ENCODE results near the gene NUDT8. TPM values are rescaled to one million over a fixed set of nuclear protein-coding genes. Genes with fewer than 3 reads are reported as not detected.

NUDT8 gene
- total RNA-seq, 1 experiment from 2014 or later = 6.9 TPM

DNA sequence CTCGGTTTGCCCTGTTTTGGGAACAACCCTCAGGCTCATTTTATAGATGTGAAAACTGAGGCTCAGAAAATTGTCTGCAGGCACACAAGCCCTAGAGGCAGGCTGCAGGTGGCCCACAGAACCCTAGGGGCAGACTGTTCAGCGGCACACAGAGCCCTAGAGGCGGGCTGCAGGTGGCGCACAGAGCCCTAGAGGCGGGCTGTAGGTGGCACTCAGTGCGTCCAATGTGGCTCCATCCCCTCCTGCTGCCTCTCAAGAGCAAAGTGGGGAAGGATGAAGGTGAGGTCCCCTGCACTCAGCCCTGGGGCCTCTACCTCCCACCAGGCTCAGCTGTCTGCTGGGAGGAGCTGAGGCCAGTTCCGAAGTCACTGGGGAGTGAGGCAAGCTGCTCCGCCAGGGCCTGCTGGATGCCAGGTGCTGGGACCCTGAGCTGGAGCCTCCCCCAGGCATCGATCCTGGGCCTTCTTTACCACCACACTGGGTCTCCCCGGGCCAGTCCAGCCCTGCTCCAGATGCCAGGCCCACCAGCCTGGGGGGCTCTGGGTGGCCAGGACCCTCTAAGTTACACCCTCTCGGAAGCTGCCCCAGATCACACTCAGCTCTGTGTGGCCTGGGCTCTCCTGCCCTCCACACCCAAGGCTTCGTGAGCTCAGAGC lies 18.5 kb upstream of the NUDT8 start:
- CTCF ChIA-PET = interaction anchor here (0.6 to 1.5 kb wide), 6 partner anchors 10 to 1619 kb away, joined by 3 to 7 read pairs (median 4); partner anchors contain the start of gene NUDT8

DNA sequence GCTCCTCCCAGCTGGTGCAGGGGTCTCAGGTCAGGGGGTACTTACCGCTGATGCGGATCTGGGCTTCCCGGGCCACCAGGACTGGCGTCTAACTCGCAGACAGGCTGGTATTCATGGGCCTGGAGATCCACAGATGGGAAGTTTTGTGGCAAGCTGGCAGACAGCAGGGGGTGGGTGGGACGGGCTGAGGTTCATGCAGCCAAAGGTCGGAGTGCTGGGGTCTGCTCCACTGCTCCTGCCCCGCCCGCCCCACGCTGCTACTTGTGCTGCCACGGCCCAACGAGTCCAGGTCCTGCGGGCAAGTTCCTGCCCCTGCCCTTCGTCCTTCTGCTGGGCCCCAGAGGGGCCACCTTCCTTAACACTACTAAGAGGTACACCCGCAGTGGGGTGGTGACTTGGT lies 17.7 kb upstream of the NUDT8 start:
- ChIA-PET POLR2A (no interaction called here), CTCF (interaction anchor here (0.7 to 2.9 kb wide), 2 partner anchors 9 to 1619 kb away, joined by 4 to 14 read pairs; no protein-coding TSS in a partner anchor)
- no peaks in the 10 kb centered on the region for H3K4me1 Mint-ChIP-seq (ENCODE audit: insufficient read depth, unreplicated experiment)
- intact Hi-C loops (cut with micrococcal nuclease) = no loop called here
- H3K36me3 Mint-ChIP-seq (ENCODE audit: insufficient read depth, unreplicated experiment) = no peaks in the 10 kb centered on the region
- H3K27ac Mint-ChIP-seq (ENCODE audit: low read depth, unreplicated experiment) = no peak overlapping the region
- BruUV-seq (replicated peaks) = no TSS peak
- H3K9me3 Mint-ChIP-seq (ENCODE audit: unreplicated experiment) = no peaks in the 10 kb centered on the region
- DNase-seq (ENCODE audit: unreplicated experiment) = no peak
- TF ChIP-seq, protein P1, sequence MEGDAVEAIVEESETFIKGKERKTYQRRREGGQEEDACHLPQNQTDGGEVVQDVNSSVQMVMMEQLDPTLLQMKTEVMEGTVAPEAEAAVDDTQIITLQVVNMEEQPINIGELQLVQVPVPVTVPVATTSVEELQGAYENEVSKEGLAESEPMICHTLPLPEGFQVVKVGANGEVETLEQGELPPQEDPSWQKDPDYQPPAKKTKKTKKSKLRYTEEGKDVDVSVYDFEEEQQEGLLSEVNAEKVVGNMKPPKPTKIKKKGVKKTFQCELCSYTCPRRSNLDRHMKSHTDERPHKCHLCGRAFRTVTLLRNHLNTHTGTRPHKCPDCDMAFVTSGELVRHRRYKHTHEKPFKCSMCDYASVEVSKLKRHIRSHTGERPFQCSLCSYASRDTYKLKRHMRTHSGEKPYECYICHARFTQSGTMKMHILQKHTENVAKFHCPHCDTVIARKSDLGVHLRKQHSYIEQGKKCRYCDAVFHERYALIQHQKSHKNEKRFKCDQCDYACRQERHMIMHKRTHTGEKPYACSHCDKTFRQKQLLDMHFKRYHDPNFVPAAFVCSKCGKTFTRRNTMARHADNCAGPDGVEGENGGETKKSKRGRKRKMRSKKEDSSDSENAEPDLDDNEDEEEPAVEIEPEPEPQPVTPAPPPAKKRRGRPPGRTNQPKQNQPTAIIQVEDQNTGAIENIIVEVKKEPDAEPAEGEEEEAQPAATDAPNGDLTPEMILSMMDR (IDR thresholded peaks at IDR 0.05; ENCODE audit: unreplicated experiment) = no peak
- H3K4me3 Mint-ChIP-seq (ENCODE audit: unreplicated experiment) = no peak overlapping the region
- no peaks in the 10 kb centered on the region for H3K27me3 Mint-ChIP-seq (ENCODE audit: insufficient read depth, unreplicated experiment)

More for the DNA sequence above, 18.5 kb upstream of the NUDT8 start:
- TF ChIP-seq, protein P1 (IDR thresholded peaks at IDR 0.05; ENCODE audit: unreplicated experiment) = no peak
- H3K9me3 Mint-ChIP-seq (ENCODE audit: unreplicated experiment) = no peaks in the 10 kb centered on the region
- POLR2A ChIA-PET = interaction anchor here (0.6 kb wide), 1 partner anchor 10 kb away, joined by 3 read pairs; no protein-coding TSS in a partner anchor
- BruUV-seq (replicated peaks) = no TSS peak
- no peak overlapping the region for H3K4me3 Mint-ChIP-seq (ENCODE audit: unreplicated experiment)
- H3K36me3 Mint-ChIP-seq (ENCODE audit: insufficient read depth, unreplicated experiment) = no peaks in the 10 kb centered on the region
- H3K27ac Mint-ChIP-seq (ENCODE audit: low read depth, unreplicated experiment) = no peak overlapping the region
- no peaks in the 10 kb centered on the region for H3K27me3 Mint-ChIP-seq (ENCODE audit: insufficient read depth, unreplicated experiment)
- DNase-seq (ENCODE audit: unreplicated experiment) = no peak
- intact Hi-C loops (cut with micrococcal nuclease) = no loop called here
- no peaks in the 10 kb centered on the region for H3K4me1 Mint-ChIP-seq (ENCODE audit: insufficient read depth, unreplicated experiment)

DNA sequence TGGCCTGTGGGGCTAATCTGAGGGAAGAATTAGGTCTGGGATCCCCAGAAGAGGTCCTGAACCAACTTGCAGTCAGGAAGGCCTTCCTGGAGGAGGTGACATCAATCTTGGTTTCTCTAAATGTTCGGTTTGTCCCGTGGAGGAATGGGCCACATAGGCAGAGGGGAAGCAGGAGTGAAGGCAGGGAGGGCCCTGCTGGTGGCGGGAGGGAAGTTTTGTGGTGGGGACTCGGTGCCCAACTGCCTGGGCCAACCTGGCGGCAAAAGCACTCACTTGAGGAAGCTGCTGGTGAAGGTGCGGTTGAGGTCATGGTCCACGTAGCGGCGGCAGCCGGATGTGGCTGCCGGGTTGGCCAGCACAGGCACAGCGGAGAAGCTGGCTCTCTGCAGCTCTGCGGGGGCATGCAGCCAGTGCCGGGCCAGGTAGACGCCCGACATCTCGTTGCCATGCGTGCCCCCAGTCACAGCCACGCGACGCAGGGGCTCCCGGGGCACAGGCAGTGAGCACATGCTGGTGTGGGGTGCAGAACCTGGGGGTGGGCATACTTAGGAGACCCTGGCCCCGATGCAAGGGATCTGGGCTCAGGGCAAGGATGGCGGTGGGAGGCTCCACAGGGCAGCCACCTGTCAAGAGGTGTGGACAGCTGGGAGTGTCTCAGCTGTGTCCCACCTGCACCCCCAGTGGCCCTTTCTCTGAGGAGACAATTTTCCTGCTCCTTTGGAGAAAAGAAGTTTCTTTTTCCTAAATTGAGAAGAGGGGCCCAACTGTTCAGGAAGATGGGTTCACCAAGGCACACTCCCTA lies 17.0 kb upstream of the NUDT8 start:
- intact Hi-C loops (cut with micrococcal nuclease) = no loop called here
- Mint-ChIP-seq H3K9me3 (ENCODE audit: unreplicated experiment) (no peaks in the 10 kb centered on the region), H3K27me3 (ENCODE audit: insufficient read depth, unreplicated experiment) (no peaks in the 10 kb centered on the region), H3K27ac (ENCODE audit: low read depth, unreplicated experiment) (no peak overlapping the region), H3K4me3 (ENCODE audit: unreplicated experiment) (no peak overlapping the region), H3K36me3 (ENCODE audit: insufficient read depth, unreplicated experiment) (no peaks in the 10 kb centered on the region), H3K4me1 (ENCODE audit: insufficient read depth, unreplicated experiment) (no peaks in the 10 kb centered on the region)
- CTCF ChIA-PET = interaction anchor here (1.2 to 2.9 kb wide), 3 partner anchors 10 to 18 kb away, joined by 6 to 14 read pairs (median 7); no protein-coding TSS in a partner anchor
- POLR2A ChIA-PET = no interaction called here
- BruUV-seq (replicated peaks) = no TSS peak
- no peak for DNase-seq (ENCODE audit: unreplicated experiment)
- TF ChIP-seq, protein P1 (IDR thresholded peaks at IDR 0.05; ENCODE audit: unreplicated experiment) = no peak
